ENCODE data around the gene KCNQ1.

Gene KCNQ1

DNA sequence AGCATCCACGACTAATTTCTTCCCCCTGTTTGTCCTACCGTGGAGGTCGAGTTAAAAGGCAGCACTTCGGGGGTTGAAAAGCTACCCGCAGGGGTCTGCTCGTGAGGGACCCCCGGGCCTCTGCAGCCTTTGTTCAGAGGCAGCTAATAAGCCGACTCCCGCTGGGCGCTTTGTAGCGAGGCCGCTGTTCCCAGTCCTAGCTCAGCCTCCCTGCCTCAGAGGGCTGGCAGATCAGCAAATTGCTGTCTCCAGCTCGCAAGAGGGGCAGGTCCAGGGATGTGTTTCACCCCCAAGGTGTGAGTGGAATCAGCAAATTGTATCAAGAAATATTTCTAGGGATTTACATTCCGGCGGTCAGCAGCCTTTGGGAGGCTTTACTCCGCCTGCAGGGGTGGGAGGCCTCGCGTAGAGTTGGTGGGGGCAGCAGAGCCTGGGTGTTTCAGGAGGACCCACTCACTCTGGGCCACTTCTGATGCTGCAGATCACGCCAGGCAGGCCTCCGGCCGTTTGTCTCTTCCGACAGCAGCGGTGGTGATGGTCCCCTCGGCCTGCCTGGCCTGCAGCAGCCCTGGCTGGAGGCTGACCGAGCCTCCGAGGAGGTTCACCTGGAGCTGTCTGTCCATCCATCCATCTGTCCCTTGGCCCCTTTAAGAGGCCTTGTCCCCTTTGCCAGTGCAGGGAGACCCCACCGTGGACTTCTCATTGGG, 276.6 kb downstream of the KCNQ1 start:
- DNase-seq (ENCODE audit: low read depth): no peak
- no peak overlapping the region for H3K4me3 ChIP-seq (ENCODE audit: low read length)
- TF ChIP-seq, protein P1, sequence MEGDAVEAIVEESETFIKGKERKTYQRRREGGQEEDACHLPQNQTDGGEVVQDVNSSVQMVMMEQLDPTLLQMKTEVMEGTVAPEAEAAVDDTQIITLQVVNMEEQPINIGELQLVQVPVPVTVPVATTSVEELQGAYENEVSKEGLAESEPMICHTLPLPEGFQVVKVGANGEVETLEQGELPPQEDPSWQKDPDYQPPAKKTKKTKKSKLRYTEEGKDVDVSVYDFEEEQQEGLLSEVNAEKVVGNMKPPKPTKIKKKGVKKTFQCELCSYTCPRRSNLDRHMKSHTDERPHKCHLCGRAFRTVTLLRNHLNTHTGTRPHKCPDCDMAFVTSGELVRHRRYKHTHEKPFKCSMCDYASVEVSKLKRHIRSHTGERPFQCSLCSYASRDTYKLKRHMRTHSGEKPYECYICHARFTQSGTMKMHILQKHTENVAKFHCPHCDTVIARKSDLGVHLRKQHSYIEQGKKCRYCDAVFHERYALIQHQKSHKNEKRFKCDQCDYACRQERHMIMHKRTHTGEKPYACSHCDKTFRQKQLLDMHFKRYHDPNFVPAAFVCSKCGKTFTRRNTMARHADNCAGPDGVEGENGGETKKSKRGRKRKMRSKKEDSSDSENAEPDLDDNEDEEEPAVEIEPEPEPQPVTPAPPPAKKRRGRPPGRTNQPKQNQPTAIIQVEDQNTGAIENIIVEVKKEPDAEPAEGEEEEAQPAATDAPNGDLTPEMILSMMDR (IDR thresholded peaks at IDR 0.05; ENCODE audit: insufficient read depth, low read depth, low read length, missing control alignments): no peak

DNA sequence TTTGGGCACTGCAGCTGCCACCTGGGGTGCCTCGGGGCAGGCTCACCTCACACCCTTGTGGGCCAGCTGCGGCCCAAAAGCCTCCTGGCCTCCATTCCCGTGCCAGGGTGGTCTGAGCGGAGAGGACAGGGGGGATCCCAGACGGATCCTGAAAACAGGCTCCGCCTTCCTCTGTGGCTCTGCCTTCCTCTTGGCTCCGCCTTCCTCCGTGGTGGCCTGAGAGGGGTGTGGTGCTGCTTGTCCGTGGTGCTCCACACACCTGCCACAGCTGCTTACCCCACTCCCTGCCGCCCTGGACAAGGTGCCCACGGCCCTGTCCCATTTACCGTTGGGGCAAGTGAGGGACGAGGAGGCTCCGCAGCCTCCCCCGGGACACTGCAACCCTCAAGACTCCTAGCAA, 278.1 kb downstream of the KCNQ1 start:
- no peak for DNase-seq (ENCODE audit: low read depth)
- H3K4me3 ChIP-seq (ENCODE audit: low read length): no peak overlapping the region
- TF ChIP-seq, protein P1 (IDR thresholded peaks at IDR 0.05; ENCODE audit: insufficient read depth, low read depth, low read length, missing control alignments): no peak

DNA sequence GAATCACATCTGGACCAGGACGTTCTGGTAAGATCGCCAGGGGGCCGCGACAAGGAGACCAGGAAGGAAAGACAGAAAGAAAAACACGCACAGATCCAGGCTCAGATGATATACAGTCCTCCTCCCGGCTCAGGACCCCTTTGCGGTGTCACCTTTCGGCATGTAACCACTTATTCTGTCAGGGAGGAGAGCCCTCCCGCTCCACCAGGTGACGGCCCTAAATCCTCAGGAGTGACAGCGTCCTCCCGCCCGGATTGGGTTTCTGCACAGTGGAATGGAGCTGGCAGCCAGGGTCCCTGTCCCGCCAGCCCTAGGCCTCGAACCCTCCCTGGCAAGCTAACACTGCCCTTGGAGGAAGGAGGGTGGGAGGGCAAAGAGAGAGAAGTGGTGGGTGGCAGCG, 279.3 kb downstream of the KCNQ1 start:
- TF ChIP-seq, protein P1 (IDR thresholded peaks at IDR 0.05; ENCODE audit: insufficient read depth, low read depth, low read length, missing control alignments): no peak
- no peak overlapping the region for H3K4me3 ChIP-seq (ENCODE audit: low read length)
- DNase-seq (ENCODE audit: low read depth): no peak

DNA sequence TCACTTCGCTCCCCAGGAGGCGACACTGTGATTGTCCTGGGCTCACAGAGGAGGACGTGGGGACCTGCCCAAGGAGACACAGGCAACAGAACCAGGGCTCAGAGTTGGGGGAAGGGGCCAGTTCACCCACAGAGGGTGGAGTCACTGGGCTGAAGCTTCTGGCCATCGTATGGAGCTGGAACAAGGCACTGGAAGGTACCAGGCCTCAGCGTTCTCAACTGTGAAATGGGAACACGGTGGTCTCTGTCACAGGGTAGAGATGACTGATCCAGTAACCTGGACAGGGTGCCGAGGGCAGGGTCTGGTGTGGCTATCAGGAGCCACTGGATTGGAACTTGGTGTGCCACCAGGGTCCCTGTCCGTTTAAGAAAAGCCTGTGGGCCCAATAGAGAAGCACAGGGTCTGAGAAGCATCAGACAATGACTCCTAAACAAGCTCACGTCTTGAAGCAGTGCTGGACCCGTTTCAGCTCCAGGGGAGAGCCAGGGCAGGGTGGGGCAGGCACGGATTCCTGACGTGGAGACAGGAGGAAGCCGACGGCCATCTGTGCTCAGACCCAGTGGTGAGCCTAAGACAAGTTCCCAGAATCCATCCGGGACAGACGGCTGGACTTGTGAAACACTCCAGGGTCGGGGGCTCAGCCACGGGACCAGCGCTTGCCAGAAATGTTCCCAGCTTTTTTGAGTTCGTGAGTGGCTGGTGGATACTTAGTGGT, 280.0 kb downstream of the KCNQ1 start:
- no peak overlapping the region for H3K4me3 ChIP-seq (ENCODE audit: low read length)
- no peak for DNase-seq (ENCODE audit: low read depth)
- TF ChIP-seq, protein P1 (IDR thresholded peaks at IDR 0.05; ENCODE audit: insufficient read depth, low read depth, low read length, missing control alignments): no peak

DNA sequence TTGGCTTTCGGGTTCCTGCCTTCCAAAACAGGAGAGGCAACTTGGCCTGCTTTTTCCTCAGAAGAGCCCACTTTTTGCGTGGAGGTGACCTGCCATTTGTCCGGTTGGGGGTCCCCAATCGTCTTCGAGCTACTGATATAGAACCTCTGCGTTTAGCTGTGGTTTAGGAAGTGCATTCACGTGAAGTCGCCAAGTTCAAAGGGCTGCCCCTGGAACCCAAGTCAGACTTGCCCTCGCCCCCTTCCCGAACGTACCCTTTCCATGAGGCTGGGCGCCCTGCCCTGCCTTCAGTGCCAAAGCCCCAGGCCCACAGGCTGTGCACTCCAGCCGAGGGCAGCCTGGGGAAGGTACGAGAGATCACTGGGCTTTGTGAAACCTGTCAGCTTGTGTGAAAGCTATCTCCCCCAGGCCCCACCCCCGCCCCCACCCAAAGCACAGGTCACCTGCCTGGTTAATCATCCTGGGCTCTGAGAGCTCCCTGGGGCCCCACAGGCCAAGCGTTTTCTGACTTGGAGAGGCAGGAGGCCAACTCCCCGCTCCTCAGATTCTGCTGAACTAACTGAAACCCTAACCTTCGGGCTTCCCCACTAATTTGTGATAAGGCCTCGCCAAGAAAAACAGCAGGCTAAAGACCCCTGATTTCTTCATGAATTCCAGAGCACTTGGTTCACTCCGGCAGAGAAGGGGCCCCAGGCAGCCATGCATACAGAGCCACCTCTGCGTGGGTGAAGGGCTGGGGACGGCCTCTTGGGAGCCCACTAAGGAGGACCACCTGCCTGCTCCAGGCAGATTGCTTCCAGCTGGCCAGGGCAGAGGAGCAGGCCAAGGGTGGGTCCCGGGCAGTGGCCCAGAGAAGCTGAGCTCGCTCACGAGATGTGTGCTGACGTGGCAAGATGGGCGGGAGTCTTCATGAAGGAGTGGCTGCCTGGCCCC, 280.8 kb downstream of the KCNQ1 start:
- no peak for DNase-seq (ENCODE audit: low read depth)
- TF ChIP-seq, protein P1 (IDR thresholded peaks at IDR 0.05; ENCODE audit: insufficient read depth, low read depth, low read length, missing control alignments): no peak
- no peak overlapping the region for H3K4me3 ChIP-seq (ENCODE audit: low read length)

DNA sequence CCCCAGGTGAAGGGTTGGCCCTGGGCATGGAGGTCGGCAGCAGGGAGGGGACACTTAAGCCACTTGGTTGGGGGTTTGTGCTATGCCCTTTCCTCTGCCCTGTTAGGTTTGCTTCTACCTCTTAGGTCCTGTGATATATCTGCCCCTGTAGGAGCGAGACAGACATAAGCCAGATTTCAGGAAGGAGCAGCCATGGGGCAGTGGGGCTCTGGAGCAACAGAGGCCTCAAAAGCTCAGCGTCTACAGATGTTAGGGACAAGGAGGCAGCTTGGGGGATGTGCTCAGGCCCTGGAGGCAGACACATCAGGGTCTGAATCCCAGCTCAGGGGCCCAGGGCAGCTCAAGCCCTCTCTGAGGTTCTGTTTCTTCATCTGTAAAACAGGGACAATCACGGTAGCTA, 282.2 kb downstream of the KCNQ1 start:
- TF ChIP-seq, protein P1 (IDR thresholded peaks at IDR 0.05; ENCODE audit: insufficient read depth, low read depth, low read length, missing control alignments): no peak
- H3K4me3 ChIP-seq (ENCODE audit: low read length): no peak overlapping the region
- DNase-seq (ENCODE audit: low read depth): no peak

Data from epithelial cell of esophagus (primary cell).